Cardiac muscle cell (in vitro differentiated cells and primary cell): ENCODE data around the gene TOR1B. TPM values are rescaled to one million over a fixed set of nuclear protein-coding genes. Genes with fewer than 3 reads are reported as not detected.

Source experiments
- DNase-seq, 2 donors: peaks; one replicate each; pipeline versions ENCODE4 v3.0.0 to v3.0.0-alpha.2; 2010 to 2017; ENCODE audit warnings: low read depth in 1 of 2, low spot score in 1 of 2
- H3K27ac ChIP-seq: fragments of 200-600 bp; sonication (generic); 2 replicates; pipeline ENCODE4 v1.5.1; 2016
- H3K27me3 ChIP-seq: fragments of 200-600 bp; sonication (generic); 2 replicates; pipeline ENCODE4 v1.6.0; 2016; ENCODE audit warnings: control low read depth
- H3K36me3 ChIP-seq: fragments of 200-600 bp; sonication (generic); 2 replicates; pipeline ENCODE4 v1.5.1; 2016; ENCODE audit warnings: control low read depth
- H3K4me1 ChIP-seq: fragments of 200-600 bp; sonication (generic); 2 replicates; pipeline ENCODE4 v1.8.1; 2017; ENCODE audit warnings: low read depth, mild to moderate bottlenecking, mixed run types
- H3K4me3 ChIP-seq: fragments of 200-600 bp; sonication (generic); 2 replicates; pipeline ENCODE4 v1.5.1; 2016; ENCODE audit warnings: mild to moderate bottlenecking
- H3K9me3 ChIP-seq: fragments of 200-600 bp; sonication (generic); 2 replicates; pipeline ENCODE4 v1.5.1; 2017; ENCODE audit warnings: low read depth, mild to moderate bottlenecking, control low read depth
- polyA plus RNA-seq: library from polyadenylated mRNA; unstranded; fragments of >200 nt; fragmentation: Nextera tagmentation; extraction: Ambion mirVana; gene quantifications from 2 replicates; pipeline ENCODE4 v1.2.1, GENCODE V29; 2016
- total RNA-seq: library from RNA; depleted of rRNA; stranded (reverse); fragments of >200 nt; gene quantifications from 2 replicates; pipeline ENCODE4 v1.2.3, GENCODE V29; 2016
- TF ChIP-seq, protein P1 (sequence below): IDR thresholded peaks from 2 replicates; pipeline ENCODE4 v1.5.1; 2012; ENCODE audit warnings: low read depth, mild to moderate bottlenecking, low read length

Gene TOR1B
- total and polyA plus RNA-seq, 2 experiments from 2014 or later, result 12.7 to 18.0 TPM

DNA sequence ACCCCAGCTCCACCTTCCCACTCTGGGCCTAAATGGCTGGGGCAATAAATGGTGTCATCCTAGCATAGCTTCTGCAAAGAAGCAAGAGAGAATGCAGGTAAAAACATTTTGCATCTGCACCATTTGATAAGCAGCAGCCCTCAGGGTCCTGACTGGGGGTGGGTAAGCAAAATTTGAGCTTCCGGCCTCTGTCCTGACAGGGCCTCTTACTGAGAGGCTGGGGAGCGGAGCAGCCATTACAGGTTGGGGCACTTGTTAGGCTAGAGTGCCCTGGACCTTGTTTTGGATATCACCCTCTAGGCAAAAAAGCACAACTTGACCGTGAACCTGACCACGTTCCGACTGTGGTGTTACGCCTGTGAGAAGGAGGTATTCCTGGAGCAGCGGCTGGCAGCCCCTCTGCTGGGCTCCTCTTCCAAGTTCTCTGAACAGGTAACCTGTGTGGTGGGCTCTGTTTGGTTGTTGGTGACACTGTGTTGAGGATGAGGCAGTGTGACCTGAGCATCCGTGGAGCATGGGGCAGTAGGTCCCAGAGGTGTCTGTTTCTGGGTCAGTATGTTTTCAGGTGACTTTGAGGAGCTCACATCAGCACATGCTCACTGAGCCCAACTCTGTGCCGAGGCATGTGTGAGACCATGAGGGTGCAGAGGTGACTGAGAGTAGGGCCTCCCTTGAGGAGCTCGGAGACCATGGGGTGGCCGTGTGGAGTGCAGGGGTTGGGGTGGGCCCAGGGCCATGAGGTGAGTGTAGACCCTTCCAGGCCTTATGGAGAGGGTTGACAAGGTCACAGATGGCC, 55.4 kb downstream of the TOR1B start:
- DNase-seq, result no peak
- Histone ChIP-seq H3K36me3 (peaks cover 24% of the 10 kb centered on the region), H3K9me3 (no peaks in the 10 kb centered on the region), H3K27ac (no peak overlapping the region), H3K4me1 (no peaks in the 10 kb centered on the region), H3K4me3 (no peak overlapping the region), H3K27me3 (no peaks in the 10 kb centered on the region)
- TF ChIP-seq, protein P1, sequence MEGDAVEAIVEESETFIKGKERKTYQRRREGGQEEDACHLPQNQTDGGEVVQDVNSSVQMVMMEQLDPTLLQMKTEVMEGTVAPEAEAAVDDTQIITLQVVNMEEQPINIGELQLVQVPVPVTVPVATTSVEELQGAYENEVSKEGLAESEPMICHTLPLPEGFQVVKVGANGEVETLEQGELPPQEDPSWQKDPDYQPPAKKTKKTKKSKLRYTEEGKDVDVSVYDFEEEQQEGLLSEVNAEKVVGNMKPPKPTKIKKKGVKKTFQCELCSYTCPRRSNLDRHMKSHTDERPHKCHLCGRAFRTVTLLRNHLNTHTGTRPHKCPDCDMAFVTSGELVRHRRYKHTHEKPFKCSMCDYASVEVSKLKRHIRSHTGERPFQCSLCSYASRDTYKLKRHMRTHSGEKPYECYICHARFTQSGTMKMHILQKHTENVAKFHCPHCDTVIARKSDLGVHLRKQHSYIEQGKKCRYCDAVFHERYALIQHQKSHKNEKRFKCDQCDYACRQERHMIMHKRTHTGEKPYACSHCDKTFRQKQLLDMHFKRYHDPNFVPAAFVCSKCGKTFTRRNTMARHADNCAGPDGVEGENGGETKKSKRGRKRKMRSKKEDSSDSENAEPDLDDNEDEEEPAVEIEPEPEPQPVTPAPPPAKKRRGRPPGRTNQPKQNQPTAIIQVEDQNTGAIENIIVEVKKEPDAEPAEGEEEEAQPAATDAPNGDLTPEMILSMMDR, result no peak

Other genes starting within 250 kb of the TOR1B start
- gene C9orf50, start 182.1 kb upstream of the TOR1B start, total RNA-seq, result 1.8 and 2.5 TPM in 2 replicates
- 2.9 and 4.3 TPM in 2 replicates for gene C9orf50, start 182.1 kb upstream of the TOR1B start, polyA plus RNA-seq
- gene NTMT1, start 177.0 kb upstream of the TOR1B start, total RNA-seq, result 35.2 and 36.1 TPM in 2 replicates
- 77.6 and 86.0 TPM in 2 replicates for gene NTMT1, start 177.0 kb upstream of the TOR1B start, polyA plus RNA-seq
- gene ASB6, start 161.0 kb upstream of the TOR1B start, total RNA-seq, result 23.9 and 24.0 TPM in 2 replicates
- gene ASB6, start 161.0 kb upstream of the TOR1B start, polyA plus RNA-seq, result 15.0 and 25.2 TPM in 2 replicates
- gene PRRX2, start 137.5 kb upstream of the TOR1B start, total RNA-seq, result 1.6 and 10.2 TPM in 2 replicates
- 3.0 and 9.5 TPM in 2 replicates for gene PRRX2, start 137.5 kb upstream of the TOR1B start, polyA plus RNA-seq
- gene PTGES, start 50.1 kb upstream of the TOR1B start, total RNA-seq, result 1.4 and 1.9 TPM in 2 replicates
- 3.0 and 4.6 TPM in 2 replicates for gene PTGES, start 50.1 kb upstream of the TOR1B start, polyA plus RNA-seq
- gene TOR1A, start 21.0 kb downstream of the TOR1B start, total RNA-seq, result 28.2 and 39.4 TPM in 2 replicates
- gene TOR1A, start 21.0 kb downstream of the TOR1B start, polyA plus RNA-seq, result 33.5 and 35.2 TPM in 2 replicates
- gene C9orf78, start 32.1 kb downstream of the TOR1B start, total RNA-seq, result 31.1 and 66.5 TPM in 2 replicates
- gene C9orf78, start 32.1 kb downstream of the TOR1B start, polyA plus RNA-seq, result 56.5 and 65.5 TPM in 2 replicates
- gene USP20, start 32.3 kb downstream of the TOR1B start, total RNA-seq, result 36.7 and 47.3 TPM in 2 replicates
- gene USP20, start 32.3 kb downstream of the TOR1B start, polyA plus RNA-seq, result 32.7 and 43.4 TPM in 2 replicates
- 24.2 and 37.9 TPM in 2 replicates for gene FNBP1, start 240.0 kb downstream of the TOR1B start, total RNA-seq
- gene FNBP1, start 240.0 kb downstream of the TOR1B start, polyA plus RNA-seq, result 20.5 and 23.6 TPM in 2 replicates